Measurements from ENCODE around the gene COL24A1. TPM values are rescaled to one million over a fixed set of nuclear protein-coding genes. Genes with fewer than 3 reads are reported as not detected.
"Not testable (repeated sequence)": the region's sequence is repeated elsewhere in the genome, so short reads cannot be mapped to it uniquely, and the experiment has no call there.

The COL24A1 gene
- total RNA-seq, 1 donor: 0.27 TPM

DNA sequence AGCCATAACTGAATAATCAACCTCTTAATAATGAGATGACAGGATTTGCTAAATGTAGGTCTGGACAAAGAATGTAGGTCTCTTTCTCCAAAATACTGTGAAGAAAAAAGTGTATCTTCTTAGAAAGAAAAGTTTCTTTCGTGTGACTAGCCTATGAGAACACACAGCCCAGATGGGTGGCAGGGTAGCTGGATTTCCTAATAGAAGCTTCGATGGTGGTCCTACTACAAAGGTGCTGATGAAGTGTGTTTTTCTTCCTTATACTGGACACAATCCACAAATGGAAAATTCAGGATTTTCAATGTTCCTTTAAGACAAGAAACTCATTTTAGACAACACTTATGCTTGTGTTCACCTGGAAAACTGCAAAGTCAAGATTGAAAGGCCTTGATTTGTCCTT lies 358.2 kb downstream of the COL24A1 start:
- no peak overlapping the region for H3K4me3 ChIP-seq (ENCODE audit: low read depth, low read length)
- TF ChIP-seq, protein P1, sequence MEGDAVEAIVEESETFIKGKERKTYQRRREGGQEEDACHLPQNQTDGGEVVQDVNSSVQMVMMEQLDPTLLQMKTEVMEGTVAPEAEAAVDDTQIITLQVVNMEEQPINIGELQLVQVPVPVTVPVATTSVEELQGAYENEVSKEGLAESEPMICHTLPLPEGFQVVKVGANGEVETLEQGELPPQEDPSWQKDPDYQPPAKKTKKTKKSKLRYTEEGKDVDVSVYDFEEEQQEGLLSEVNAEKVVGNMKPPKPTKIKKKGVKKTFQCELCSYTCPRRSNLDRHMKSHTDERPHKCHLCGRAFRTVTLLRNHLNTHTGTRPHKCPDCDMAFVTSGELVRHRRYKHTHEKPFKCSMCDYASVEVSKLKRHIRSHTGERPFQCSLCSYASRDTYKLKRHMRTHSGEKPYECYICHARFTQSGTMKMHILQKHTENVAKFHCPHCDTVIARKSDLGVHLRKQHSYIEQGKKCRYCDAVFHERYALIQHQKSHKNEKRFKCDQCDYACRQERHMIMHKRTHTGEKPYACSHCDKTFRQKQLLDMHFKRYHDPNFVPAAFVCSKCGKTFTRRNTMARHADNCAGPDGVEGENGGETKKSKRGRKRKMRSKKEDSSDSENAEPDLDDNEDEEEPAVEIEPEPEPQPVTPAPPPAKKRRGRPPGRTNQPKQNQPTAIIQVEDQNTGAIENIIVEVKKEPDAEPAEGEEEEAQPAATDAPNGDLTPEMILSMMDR (IDR thresholded peaks at IDR 0.05; ENCODE audit: insufficient read depth, low read length): no peak
- DNase-seq (ENCODE audit: low read depth): no peak

DNA sequence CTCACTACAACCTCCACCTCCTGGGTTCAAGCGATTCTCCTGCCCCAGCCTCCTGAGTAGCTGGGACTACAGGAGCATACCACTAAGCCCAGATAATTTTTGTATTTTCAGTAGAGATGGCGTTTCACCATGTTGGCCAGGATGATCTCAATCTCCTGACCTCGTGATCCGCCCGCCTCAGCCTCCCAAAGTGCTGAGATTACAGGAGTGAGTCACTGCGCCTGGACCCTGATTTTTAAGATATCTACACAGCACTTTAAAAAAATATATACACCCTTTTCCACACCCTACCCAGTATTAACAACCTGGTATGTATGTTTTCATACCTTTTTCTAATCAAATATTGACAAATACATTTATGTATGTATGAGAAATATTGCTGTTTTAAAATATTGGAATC lies 379.6 kb downstream of the COL24A1 start:
- not testable (repeated sequence) for DNase-seq (ENCODE audit: low read depth); H3K4me3 ChIP-seq (ENCODE audit: low read depth, low read length)

DNA sequence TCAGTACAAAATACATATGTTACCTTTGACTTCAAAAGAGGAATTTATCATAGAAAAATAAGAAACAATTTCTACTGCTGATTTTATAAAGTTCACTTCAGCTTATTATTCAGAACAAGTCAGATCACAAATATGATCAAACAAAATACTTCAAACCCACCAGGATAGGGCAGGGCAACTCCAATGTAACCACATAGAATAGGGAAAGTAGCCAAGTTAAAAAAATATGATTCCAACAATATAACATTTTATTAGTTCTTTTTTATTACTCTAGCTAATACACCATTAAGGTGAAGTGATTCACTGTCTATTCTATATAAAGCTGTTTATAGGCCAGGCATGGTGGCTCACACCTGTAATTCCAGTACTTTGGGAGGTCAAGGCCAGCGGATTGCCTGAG lies 393.8 kb downstream of the COL24A1 start:
- no peak overlapping the region for H3K4me3 ChIP-seq (ENCODE audit: low read depth, low read length)
- TF ChIP-seq, protein P1 (IDR thresholded peaks at IDR 0.05; ENCODE audit: insufficient read depth, low read length): no peak
- DNase-seq (ENCODE audit: low read depth): no peak

DNA sequence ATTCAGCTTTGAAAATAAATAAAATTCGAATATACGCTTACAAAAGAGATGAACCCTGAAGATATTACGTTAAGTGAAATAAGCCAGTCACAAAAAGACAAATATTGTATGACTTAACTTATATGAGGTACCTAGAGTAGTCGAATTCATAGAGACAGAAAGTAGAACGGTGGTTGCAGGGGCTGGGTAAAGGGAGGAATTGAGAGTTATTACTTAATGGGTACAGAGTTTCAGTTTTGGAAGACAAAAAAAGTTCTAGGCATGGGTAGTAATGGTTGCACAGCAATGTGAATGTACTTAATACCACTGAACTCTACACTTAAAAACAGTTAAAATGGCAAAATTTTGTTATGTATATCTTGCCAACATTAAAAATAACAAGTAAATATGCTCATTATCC lies 399.7 kb downstream of the COL24A1 start:
- no peak overlapping the region for H3K4me3 ChIP-seq (ENCODE audit: low read depth, low read length)
- no peak for DNase-seq (ENCODE audit: low read depth)
- TF ChIP-seq, protein P1 (IDR thresholded peaks at IDR 0.05; ENCODE audit: insufficient read depth, low read length): no peak

DNA sequence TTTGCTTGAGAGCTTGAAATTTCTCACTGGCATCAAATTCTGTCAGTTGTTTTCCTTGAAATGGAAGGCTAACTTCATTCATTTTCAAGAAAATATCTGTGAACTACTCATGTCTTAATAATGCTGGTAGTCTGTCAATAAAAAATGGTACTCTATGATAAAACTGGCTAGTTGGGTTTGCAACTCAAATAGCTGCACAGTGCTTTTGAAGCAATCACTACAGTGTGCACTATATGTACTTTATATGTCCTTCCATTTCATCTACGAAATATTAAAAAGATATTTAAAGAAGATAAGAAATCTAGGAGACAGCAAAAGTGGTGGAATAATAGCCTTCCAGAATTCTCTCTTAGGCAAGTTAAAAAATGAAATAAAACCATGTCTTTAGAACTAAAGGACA lies 408.5 kb downstream of the COL24A1 start:
- H3K4me3 ChIP-seq (ENCODE audit: low read depth, low read length): no peak overlapping the region
- TF ChIP-seq, protein P1 (IDR thresholded peaks at IDR 0.05; ENCODE audit: insufficient read depth, low read length): no peak
- no peak for DNase-seq (ENCODE audit: low read depth)

DNA sequence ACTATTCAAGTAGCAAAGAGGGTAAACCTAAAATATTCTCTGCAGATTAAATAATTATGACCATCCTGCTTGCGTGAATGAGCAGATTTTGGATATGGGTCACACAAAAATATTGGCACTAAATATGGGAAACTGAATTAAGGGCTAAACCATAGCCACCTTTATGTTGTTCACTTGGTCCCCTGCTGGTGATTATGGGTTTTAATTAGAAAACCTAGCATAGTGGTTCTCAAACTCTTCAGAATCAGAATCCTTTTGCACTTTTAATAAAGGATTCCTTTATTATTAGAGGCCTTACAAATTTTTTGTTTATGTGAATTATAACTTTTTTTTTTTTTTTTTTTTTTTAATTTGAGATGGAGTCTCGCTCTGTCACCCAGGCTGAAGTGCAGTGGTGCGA lies 409.8 kb downstream of the COL24A1 start:
- no peak overlapping the region for H3K4me3 ChIP-seq (ENCODE audit: low read depth, low read length)
- TF ChIP-seq, protein P1 (IDR thresholded peaks at IDR 0.05; ENCODE audit: insufficient read depth, low read length): no peak
- no peak for DNase-seq (ENCODE audit: low read depth)

DNA sequence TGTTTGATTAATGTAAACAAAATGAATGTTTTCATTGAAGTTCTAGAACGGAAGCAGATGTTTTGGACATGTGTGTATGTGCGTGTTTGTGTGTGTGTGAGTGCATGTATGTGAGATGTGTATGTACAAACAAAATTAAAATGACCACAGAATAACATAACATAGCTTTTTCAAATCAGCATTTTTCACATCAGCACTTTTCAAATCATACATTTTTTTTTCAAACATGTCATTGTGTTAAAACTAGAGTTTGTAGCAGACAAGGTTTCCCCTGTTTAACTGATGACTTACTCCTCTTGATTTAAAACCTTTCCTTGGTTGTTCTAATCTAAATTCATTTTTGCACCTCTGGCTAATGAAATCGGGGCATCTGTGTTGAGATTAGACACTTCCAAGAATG lies 412.8 kb downstream of the COL24A1 start:
- H3K4me3 ChIP-seq (ENCODE audit: low read depth, low read length): no peak overlapping the region
- TF ChIP-seq, protein P1 (IDR thresholded peaks at IDR 0.05; ENCODE audit: insufficient read depth, low read length): no peak
- DNase-seq (ENCODE audit: low read depth): no peak

All from fibroblast of the aortic adventitia (primary cell).